Medulla oblongata (tissue), 1 donor: Measurements from ENCODE around the gene USH2A.

Source experiments
- DNase-seq: peaks from one replicate; pipeline ENCODE4 v3.0.0-alpha.2; 2015; ENCODE audit errors: extremely low spot score

USH2A gene

GRCh38 chr1:216422821-216423520 lies at the start of gene USH2A:
USH2A (minus strand) TSS chr1:216423448; CDS start chr1:216422336, 1,112 bp downstream.
- no peak for DNase-seq

- DNase-seq = no peak
Measured at GRCh38 chr1:216466162-216466801, 43.0 kb upstream of the USH2A start.

- no peak for DNase-seq
Measured at GRCh38 chr1:216464489-216464888, 41.2 kb upstream of the USH2A start.

GRCh38 chr1:216462066-216462775 lies 39.0 kb upstream of the USH2A start:
- DNase-seq = no peak

GRCh38 chr1:216461466-216461865 lies 38.2 kb upstream of the USH2A start:
- no peak for DNase-seq

- DNase-seq = no peak
Measured at GRCh38 chr1:216459651-216460207, 36.5 kb upstream of the USH2A start.

GRCh38 chr1:216458812-216459211 lies 35.6 kb upstream of the USH2A start:
- DNase-seq = no peak

GRCh38 chr1:216457356-216457755 lies 34.1 kb upstream of the USH2A start:
- DNase-seq = no peak

- DNase-seq = no peak
Measured at GRCh38 chr1:216456682-216457081, 33.4 kb upstream of the USH2A start.

GRCh38 chr1:216453777-216454176 lies 30.5 kb upstream of the USH2A start:
- DNase-seq = no peak

GRCh38 chr1:216450227-216450626 lies 27.0 kb upstream of the USH2A start:
- no peak for DNase-seq

- no peak for DNase-seq
Measured at GRCh38 chr1:216448011-216448510, 24.8 kb upstream of the USH2A start.

- no peak for DNase-seq
Measured at GRCh38 chr1:216437603-216438002, 14.4 kb upstream of the USH2A start.

GRCh38 chr1:216434232-216434631 lies 11.0 kb upstream of the USH2A start:
- no peak for DNase-seq

- no peak for DNase-seq
Measured at GRCh38 chr1:216433175-216433574, 9.9 kb upstream of the USH2A start.

- DNase-seq = no peak
Measured at GRCh38 chr1:216430744-216431143, 7.5 kb upstream of the USH2A start.

- DNase-seq = no peak
Measured at GRCh38 chr1:216425577-216425976, 2.3 kb upstream of the USH2A start.

- no peak for DNase-seq
Measured at GRCh38 chr1:216420746-216421145, 2.5 kb downstream of the USH2A start.

GRCh38 chr1:216420263-216420662 lies 3.0 kb downstream of the USH2A start:
- no peak for DNase-seq

GRCh38 chr1:216416488-216416887 lies 6.8 kb downstream of the USH2A start:
- no peak for DNase-seq

GRCh38 chr1:216410026-216410425 lies 13.2 kb downstream of the USH2A start:
- no peak for DNase-seq

- DNase-seq = no peak
Measured at GRCh38 chr1:216390956-216391355, 32.3 kb downstream of the USH2A start.
